Lung (tissue), 12 donors: Measurements from ENCODE around the gene CROCC. TPM values are rescaled to one million over a fixed set of nuclear protein-coding genes. Genes with fewer than 3 reads are reported as not detected.

Source experiments
- ATAC-seq: fragments of 200-7000 bp; cut with Tn5 transposase; one replicate; pipeline ENCODE4 v1.9.1; 2020; ENCODE audit warnings: moderate number of reproducible peaks; ENCODE audit not compliant: insufficient read depth, low FRiP score
- DNase-seq, 3 donors: peaks; one replicate each; pipeline ENCODE4 v3.0.0-alpha.2; 2013 to 2017
- H3K27ac ChIP-seq, 2 donors: one replicate each; pipeline ENCODE4 v1.5.1; 2013; ENCODE audit warnings: mild to moderate bottlenecking in 2 of 2, moderate library complexity in 2 of 2, control low read depth in 1 of 2, inconsistent platforms in 1 of 2, low read depth in 1 of 2, low read length in 1 of 2
- H3K27me3 ChIP-seq, 3 donors: one replicate each; pipeline ENCODE4 v1.5.1; 2013; ENCODE audit warnings: low read length in 2 of 3; ENCODE audit not compliant: control insufficient read depth in 3 of 3, insufficient read depth in 3 of 3
- H3K36me3 ChIP-seq, 4 donors: one replicate each; pipeline ENCODE4 v1.5.1; 2013; ENCODE audit warnings: low read length in 4 of 4, mild to moderate bottlenecking in 1 of 4, moderate library complexity in 1 of 4; ENCODE audit not compliant: control insufficient read depth in 4 of 4, insufficient read depth in 4 of 4
- H3K4me1 ChIP-seq, 5 donors: one replicate each; pipeline ENCODE4 v1.5.1; 2013; ENCODE audit warnings: low read length in 5 of 5, mild to moderate bottlenecking in 2 of 5, moderate library complexity in 1 of 5; ENCODE audit not compliant: control insufficient read depth in 5 of 5, insufficient read depth in 5 of 5
- H3K4me3 ChIP-seq: one replicate; pipeline ENCODE4 v1.5.1; 2013; ENCODE audit warnings: mild to moderate bottlenecking, control low read depth, moderate library complexity
- H3K9ac ChIP-seq, 2 donors: one replicate each; pipeline ENCODE4 v1.5.1; 2013; ENCODE audit warnings: low read length in 2 of 2, control low read depth in 1 of 2; ENCODE audit not compliant: insufficient read depth in 1 of 2
- H3K9me3 ChIP-seq, 4 donors: one replicate each; pipeline ENCODE4 v1.5.1; 2013; ENCODE audit warnings: low read length in 3 of 4, mild to moderate bottlenecking in 1 of 4, moderate library complexity in 1 of 4; ENCODE audit not compliant: control insufficient read depth in 4 of 4, insufficient read depth in 3 of 4
- WGBS, 2 donors: extraction: QIAGEN DNeasy Blood & Tissue Kit; methylation state at CpG; one replicate each; pipeline ENCODE4 v1.1.7; 2013; 5-methylcytosine and 5-hydroxymethylcytosine counted together
- polyA plus RNA-seq, 2 donors: library from polyadenylated mRNA; stranded (reverse); fragments of 200-250 nt; gene quantifications; one replicate each; pipeline ENCODE4 v1.2.1, GENCODE V29; 2013
- total RNA-seq, 2 donors: library from RNA; depleted of rRNA in 1 of 2; stranded (reverse); fragments of >200 nt in 1 of 2; gene quantifications; one replicate each; pipeline ENCODE4 v1.2.1, GENCODE V29; 2014 to 2021
- TF ChIP-seq, protein P1 (sequence below): IDR thresholded peaks from 2 replicates; pipeline ENCODE4 v1.5.1; 2012; ENCODE audit warnings: mild to moderate bottlenecking; ENCODE audit errors: control extremely low read depth, extremely low read depth
- donor health status: control.
- donor health status: control.
- donor health status: Bipolar disorder and iron deficiency.
- donor health status: healthy.
- donor health status: DM: yes; HTN: yes; CAD: no.

The CROCC gene
- total and polyA plus RNA-seq, 4 donors: 14.9 to 42.2 (median 28.5) TPM

DNA sequence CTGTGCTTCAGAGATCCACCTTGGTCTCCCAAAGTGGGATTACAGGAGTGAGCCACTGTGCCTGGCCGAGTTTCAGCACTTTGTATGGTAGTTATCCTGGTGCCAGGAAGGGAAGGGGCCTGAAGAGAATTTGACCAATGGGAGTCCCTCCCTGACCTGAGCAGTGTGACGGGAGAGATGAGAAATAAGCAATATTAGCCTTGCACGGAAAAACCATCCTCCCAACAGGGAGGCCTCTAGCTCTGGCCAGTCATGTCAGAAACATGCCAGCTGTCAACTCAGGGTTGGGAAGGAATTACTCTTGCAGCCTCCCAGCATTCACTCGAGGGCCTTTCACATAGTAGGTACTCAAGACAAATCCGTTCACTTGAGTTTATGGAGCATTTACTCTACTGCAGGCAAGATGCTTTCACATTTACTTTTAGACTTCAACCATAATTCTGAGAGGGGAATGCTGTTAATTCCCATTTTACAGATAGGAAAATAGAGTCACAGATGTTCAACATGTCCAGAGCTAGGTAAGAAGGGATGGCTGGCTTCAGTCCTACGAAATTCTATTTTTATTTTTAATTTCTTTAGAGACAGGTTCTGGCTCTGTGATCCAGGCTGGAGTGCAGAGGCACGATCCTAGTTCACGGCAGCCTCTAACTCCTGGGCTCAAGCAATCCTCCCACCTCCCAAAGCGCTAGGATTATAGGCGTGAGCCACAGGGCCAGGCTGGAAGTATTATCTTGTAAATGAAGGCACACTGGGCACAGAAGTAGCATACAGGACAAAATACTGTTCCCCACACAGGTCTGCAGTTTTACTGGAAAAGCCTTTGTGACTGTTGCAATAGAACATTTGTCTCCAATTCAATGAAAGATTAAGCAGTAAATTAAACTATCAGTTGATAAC is 93.2 kb downstream of the CROCC start:
- H3K27me3 ChIP-seq: no peaks in the 10 kb centered on the region
- WGBS, 2 donors: 84% methylated on average over 10 of the region's 10 CpGs
- ATAC-seq: no peak
- H3K9me3 ChIP-seq: no peaks in the 10 kb centered on the region
- no peak overlapping the region for H3K27ac ChIP-seq
- H3K9ac ChIP-seq: no peak overlapping the region
- no peak overlapping the region for H3K4me3 ChIP-seq
- peaks cover 0 to 11% (median 3%) of the 10 kb centered on the region in 5 donors for H3K4me1 ChIP-seq
- no peak for DNase-seq
- H3K36me3 ChIP-seq: peaks cover 3 to 10% (median 7%) of the 10 kb centered on the region in 4 donors
- TF ChIP-seq, protein P1, sequence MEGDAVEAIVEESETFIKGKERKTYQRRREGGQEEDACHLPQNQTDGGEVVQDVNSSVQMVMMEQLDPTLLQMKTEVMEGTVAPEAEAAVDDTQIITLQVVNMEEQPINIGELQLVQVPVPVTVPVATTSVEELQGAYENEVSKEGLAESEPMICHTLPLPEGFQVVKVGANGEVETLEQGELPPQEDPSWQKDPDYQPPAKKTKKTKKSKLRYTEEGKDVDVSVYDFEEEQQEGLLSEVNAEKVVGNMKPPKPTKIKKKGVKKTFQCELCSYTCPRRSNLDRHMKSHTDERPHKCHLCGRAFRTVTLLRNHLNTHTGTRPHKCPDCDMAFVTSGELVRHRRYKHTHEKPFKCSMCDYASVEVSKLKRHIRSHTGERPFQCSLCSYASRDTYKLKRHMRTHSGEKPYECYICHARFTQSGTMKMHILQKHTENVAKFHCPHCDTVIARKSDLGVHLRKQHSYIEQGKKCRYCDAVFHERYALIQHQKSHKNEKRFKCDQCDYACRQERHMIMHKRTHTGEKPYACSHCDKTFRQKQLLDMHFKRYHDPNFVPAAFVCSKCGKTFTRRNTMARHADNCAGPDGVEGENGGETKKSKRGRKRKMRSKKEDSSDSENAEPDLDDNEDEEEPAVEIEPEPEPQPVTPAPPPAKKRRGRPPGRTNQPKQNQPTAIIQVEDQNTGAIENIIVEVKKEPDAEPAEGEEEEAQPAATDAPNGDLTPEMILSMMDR: no peak

DNA sequence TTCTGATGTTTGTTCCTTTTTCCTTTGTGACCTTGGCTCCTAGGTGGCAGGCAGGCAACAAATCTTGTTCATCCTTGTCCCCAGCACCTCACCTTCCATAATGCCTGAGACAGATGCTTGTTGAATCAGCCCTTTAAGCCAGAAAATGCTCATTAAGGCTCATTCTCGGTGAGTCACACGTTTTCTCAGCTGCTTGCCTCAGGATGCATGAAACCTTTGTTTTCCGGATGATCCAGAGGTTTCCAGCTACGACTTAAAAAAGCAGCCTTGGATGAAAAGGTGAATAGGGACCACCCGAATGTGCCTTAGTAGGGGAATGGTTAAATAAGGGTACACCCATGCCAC is 94.6 kb downstream of the CROCC start:
- Histone ChIP-seq H3K27ac (no peak overlapping the region), H3K27me3 (no peaks in the 10 kb centered on the region), H3K4me1 (peaks cover 0 to 3% (median 0%) of the 10 kb centered on the region in 5 donors), H3K4me3 (no peak overlapping the region), H3K9ac (no peak overlapping the region), H3K9me3 (no peaks in the 10 kb centered on the region), H3K36me3 (peaks cover 12 to 23% (median 16%) of the 10 kb centered on the region in 4 donors)
- 82 to 89% methylated on average over 5 of the region's 5 CpGs for WGBS, 2 donors
- DNase-seq: no peak
- no peak for ATAC-seq
- TF ChIP-seq, protein P1: no peak

DNA sequence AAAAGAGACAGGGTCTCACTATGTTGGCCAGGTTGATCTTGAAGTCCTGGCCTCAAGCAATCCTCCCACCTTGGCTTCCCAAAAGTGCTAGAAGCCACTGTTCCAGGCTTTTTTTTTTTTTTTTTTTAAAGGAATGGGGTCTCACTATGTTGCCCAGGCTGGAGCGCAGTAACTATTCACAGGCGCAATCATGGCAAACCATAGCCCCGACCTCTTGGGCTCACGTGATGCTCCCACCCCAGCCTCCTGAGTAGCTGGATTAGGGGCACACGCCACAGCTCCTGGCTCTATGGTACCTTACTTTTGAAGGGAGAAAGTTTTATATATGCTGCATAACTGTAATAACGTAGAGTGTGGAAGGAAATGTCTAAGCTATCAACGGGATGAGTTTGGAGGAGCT is 95.7 kb downstream of the CROCC start:
- Histone ChIP-seq H3K9ac (no peak overlapping the region), H3K27ac (no peak overlapping the region), H3K9me3 (no peaks in the 10 kb centered on the region), H3K27me3 (no peaks in the 10 kb centered on the region), H3K4me1 (no peaks in the 10 kb centered on the region), H3K36me3 (peaks cover 19 to 33% (median 24%) of the 10 kb centered on the region in 4 donors), H3K4me3 (no peak overlapping the region)
- DNase-seq (no peak), ATAC-seq (no peak)
- TF ChIP-seq, protein P1: no peak
- 94 to 96% methylated on average over 7 of the region's 7 CpGs for WGBS, 2 donors
